Measurements from ENCODE around the gene WDFY3.

The WDFY3 gene

DNA sequence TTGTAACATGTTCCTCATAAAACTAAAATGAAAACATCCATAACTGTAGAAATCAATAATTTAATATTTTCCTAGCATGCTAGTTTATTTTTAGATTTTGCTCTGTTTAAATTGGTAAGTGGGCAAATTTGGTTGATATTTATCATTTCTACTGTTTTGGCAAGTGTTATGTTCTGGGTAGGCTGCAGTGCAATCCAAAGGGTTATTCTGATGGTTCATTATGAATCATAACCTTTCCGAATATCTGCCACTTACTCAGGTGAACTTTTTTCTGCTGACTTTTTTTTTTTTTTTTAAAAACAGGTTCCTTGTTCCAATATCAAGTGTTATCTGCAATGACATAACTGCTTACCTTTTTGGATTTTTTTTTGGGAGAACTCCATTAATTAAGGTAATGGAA lies 331.5 kb downstream of the WDFY3 start:
- H3K27ac ChIP-seq: no peak overlapping the region
- TF ChIP-seq, protein P1, sequence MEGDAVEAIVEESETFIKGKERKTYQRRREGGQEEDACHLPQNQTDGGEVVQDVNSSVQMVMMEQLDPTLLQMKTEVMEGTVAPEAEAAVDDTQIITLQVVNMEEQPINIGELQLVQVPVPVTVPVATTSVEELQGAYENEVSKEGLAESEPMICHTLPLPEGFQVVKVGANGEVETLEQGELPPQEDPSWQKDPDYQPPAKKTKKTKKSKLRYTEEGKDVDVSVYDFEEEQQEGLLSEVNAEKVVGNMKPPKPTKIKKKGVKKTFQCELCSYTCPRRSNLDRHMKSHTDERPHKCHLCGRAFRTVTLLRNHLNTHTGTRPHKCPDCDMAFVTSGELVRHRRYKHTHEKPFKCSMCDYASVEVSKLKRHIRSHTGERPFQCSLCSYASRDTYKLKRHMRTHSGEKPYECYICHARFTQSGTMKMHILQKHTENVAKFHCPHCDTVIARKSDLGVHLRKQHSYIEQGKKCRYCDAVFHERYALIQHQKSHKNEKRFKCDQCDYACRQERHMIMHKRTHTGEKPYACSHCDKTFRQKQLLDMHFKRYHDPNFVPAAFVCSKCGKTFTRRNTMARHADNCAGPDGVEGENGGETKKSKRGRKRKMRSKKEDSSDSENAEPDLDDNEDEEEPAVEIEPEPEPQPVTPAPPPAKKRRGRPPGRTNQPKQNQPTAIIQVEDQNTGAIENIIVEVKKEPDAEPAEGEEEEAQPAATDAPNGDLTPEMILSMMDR (IDR thresholded peaks at IDR 0.05): no peak
- no peak overlapping the region for H3K4me3 ChIP-seq
- no peak for DNase-seq (ENCODE audit: low spot score)

DNA sequence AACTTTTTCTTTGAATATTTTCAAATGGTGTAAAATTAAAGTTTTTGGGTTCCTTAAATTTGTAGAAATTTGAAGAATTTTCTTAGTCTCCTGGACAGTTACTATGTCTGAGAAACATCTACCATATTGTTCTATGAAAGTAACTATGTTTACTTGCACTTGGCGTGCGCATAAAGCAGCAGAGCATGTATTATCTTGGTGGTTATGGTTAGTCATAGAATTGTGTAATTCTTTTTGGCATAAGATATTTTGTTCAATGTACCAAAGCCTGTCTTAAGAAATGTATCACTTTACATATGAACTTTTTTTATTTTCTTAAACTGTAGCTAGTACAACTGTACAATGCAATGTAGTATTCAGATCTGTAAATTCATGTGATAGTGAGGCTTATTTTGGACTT lies 334.4 kb downstream of the WDFY3 start:
- H3K4me3 ChIP-seq: no peak overlapping the region
- no peak overlapping the region for H3K27ac ChIP-seq
- DNase-seq (ENCODE audit: low spot score): no peak
- TF ChIP-seq, protein P1 (IDR thresholded peaks at IDR 0.05): no peak

DNA sequence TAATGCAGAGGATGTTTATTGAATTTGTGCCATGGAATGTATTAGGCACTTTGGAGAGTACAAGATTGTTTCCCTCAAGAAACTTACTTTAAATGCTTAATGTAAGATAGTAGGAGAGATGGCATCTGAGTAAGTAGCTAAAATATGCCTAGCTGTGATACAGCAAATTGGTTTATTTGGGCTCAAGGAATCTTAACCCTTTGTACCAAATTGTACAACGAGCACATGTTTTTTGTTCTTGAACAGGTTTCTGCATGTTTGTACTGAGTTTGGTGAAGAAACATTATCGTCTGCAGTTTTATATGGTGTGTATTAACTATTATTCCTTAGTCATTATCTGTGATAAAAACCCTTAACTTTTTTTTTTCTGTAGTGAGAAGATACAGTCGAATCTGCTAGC lies 334.9 kb downstream of the WDFY3 start:
- no peak for DNase-seq (ENCODE audit: low spot score)
- no peak overlapping the region for H3K27ac ChIP-seq
- TF ChIP-seq, protein P1 (IDR thresholded peaks at IDR 0.05): no peak
- H3K4me3 ChIP-seq: no peak overlapping the region

DNA sequence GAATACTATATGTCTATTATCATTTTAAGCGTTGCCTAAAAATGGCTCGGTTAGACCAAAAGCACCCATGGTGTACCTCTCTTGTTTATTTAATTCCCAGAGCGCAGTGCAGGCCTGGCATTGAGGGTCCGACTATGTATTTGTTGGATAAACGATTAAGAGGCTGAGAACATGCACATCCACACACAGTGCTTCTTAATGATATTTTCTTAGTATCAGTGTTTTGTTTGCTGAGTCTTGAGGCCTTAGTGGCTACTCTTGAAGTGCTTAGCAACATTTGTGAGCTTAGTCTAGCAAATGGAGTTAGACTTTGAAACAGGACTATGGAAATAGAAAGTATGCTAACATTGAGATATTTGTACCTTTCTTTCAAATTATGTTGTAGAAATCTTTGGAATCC lies 339.8 kb downstream of the WDFY3 start:
- no peak for DNase-seq (ENCODE audit: low spot score)

DNA sequence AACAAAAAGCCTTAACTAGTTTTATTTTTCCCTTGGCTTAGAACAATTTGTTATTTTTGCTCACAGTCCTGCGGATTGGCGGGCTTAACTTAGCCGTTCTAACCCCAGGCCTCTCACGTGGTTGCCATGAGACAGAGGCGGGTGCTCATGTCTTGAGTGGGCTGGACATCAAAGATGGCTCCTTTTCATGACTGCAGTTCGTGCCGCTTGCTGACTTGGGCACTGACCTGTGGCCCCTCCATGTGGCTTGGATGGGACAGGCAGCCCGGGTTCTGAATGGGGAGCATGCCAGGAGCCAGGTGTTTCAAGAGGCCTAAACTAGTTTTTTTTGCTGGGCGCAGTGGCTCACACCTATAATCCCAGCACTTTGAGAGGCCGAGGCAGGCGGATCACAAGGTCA lies 342.8 kb downstream of the WDFY3 start:
- TF ChIP-seq, protein P1 (IDR thresholded peaks at IDR 0.05): no peak
- Histone ChIP-seq H3K27ac (no peak overlapping the region), H3K4me3 (no peak overlapping the region)
- DNase-seq (ENCODE audit: low spot score): no peak

More for the DNA sequence above, 339.8 kb downstream of the WDFY3 start:
- TF ChIP-seq, protein P1 (IDR thresholded peaks at IDR 0.05): no peak
- Histone ChIP-seq H3K4me3 (no peak overlapping the region), H3K27ac (no peak overlapping the region)

DNA sequence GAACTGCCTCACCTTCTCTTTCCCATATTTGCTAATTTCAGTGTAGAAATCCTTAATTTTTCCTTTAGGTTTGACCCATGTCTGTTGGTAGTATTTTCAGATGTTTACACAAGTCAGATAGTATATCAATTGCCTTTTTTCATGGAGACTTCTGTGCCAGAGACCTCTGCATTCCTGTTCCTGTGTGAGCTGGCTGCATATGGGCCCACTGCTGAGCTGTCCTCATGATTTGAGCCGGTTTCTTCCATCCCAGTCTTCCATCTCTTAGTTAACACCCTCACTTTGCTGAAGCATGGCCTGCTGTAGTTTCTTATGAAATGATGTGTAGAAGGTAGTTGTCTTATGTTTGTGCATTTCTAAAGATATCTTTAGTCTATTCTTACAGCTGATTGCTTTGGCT lies 343.5 kb downstream of the WDFY3 start:
- TF ChIP-seq, protein P1 (IDR thresholded peaks at IDR 0.05): no peak
- Histone ChIP-seq H3K4me3 (no peak overlapping the region), H3K27ac (no peak overlapping the region)
- no peak for DNase-seq (ENCODE audit: low spot score)

All from coronary artery (tissue), 2 donors.